D341Med (cell line): ENCODE results near the gene KPNA4.
"Not testable (repeated sequence)": the region's sequence is repeated elsewhere in the genome, so short reads cannot be mapped to it uniquely, and the experiment has no call there.

Experiments used
- DNase-seq: peaks from one replicate; pipeline ENCODE4 v3.0.0; 2012; ENCODE audit warnings: low spot score

KPNA4 gene

GRCh38 chr3:160569894-160570652, 4.7 kb upstream of the KPNA4 start:
- no peak for DNase-seq

DNA sequence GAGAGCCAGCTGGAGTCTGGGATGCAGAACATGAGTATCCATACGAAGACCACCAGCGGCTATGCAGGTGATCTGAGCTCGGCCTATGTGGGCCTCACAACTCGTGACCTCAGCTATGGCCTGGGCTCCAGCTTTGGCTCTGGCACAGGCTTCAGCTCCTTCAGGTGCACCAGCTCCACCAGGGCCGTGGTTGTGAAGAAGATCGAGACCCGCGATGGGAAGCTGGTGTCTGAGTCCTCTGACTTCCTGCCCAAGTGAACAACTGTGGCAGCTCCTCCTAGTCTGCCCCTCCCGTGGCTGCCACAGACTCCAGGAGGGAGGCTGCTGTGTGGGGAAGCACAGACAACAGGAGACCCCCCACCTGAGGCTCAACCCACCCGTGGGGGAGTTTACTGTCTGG, 3.6 kb upstream of the KPNA4 start:
- DNase-seq, result no peak

DNA sequence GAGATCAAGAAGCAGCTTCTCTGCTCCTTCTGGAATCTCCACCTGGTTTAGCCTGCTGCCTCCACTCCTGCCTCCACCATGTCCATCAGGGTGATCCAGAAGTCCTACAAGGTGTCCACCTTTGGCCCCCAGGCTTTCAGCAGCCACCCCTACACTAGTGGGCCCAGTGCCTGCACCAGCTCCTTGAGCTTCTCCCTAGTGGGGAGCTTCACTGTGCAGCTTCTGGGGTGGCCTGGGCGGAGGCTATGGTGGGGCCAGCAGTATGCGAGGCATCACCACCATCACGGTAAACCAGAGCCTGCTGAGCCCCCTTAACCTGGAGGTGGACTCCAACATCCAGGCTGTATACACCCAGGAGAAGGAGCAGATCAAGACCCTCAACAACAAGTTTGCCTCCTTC, 2.4 kb upstream of the KPNA4 start:
- no peak for DNase-seq

DNA sequence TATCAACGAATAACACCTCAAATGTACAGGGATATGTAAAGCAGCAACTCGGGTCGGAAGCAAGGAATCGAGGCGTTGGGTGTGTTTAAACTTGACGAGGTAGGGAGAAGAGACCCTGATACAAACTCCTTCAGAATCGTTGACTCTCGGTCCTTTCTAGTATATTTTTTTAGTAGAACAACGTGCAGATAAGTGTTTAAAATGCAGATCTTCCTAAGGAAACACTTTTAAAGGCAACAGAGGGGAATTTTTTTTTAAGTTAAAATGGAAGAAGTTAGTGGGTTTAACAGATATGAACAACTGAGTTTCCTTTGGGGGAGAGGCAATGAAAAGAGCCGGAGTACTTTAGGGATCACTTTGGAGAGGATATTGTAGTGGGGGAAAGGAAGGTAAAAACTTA, 1.1 kb upstream of the KPNA4 start:
- DNase-seq, result no peak

GRCh38 chr3:160564949-160565441, 376 bp downstream of the KPNA4 start:
- DNase-seq, result peak; percentile 83

GRCh38 chr3:160564258-160564911, 986 bp downstream of the KPNA4 start:
- DNase-seq, result peak; percentile 31

- DNase-seq, result no peak
Observed at GRCh38 chr3:160562952-160563351, 2.4 kb downstream of the KPNA4 start.

GRCh38 chr3:160557571-160557970, 7.8 kb downstream of the KPNA4 start:
- no peak for DNase-seq

DNA sequence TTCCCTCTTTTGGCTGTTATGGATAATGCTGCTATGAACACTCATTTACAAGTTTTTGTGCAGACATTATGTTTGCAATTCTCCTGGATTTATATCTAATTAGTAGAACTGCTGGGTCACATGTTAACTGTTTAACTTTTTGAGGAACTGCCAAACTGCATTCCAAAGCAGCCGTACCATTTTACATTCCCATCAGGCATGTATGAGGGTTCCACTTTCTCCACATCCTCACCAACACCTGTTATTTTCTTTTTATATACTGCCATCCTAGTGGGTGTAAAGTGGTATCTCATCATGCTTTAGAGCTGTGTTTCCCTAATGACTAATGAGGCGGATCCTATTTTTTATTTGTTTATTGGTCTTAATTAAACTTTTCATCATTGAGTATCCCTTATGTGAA, 9.2 kb downstream of the KPNA4 start:
- no peak for DNase-seq

DNA sequence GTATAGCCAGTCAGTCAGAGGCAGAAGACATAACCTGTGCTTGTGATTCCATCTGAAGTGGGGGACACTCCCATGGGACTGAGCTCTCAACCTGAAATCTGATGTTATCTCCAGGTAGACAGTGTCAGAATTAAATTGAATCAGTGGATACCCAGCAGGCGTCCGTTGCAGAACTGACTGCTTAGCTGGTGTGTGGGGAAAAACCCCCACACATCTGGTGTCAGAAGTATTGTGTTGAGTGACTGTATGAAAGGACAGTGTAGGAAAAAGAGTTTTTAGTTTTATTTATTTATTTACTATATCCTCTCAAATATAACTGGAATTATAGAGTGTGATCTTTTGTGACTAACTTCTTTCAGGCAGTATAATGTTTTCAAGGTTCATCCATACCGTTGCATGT, 10.4 kb downstream of the KPNA4 start:
- no peak for DNase-seq

DNA sequence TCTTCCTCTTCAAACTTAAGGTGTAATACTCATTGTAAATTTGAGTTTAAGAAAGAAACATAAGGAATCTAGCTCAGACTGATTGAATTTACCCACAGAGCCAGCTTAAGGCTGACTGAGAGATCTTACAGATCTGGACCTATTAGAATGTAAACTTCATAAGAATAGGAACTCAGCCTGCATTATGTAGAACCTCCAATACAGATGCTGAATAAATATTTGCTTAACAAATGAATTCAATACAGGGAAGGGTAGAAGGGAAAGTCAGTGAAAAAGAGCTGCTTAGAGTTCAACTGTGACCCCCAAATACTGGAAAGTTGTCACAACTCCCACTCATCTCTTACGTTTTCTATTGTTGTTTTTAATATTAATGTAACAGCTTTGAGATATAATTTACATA, 11.5 kb downstream of the KPNA4 start:
- DNase-seq, result no peak

DNA sequence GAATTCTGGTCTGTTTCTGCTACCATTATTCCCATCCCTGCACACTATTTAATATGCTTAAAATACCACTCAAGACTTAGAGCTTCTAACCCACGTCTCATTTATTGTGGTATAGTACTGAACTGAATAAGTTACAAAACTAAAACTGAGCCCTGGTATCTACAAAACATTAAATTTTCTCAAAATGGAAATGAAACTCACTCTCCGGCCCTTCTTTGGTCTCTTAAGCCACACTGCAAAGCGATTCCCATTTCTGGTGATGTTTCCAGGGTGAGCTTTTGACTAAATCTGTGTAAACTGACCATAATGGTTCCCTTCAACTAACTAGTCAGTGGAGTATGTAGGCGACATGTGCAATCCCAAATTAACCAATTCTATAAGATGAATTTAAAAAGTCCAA, 18.6 kb downstream of the KPNA4 start:
- DNase-seq, result no peak

GRCh38 chr3:160545504-160545871, 19.9 kb downstream of the KPNA4 start:
- no peak for DNase-seq

DNA sequence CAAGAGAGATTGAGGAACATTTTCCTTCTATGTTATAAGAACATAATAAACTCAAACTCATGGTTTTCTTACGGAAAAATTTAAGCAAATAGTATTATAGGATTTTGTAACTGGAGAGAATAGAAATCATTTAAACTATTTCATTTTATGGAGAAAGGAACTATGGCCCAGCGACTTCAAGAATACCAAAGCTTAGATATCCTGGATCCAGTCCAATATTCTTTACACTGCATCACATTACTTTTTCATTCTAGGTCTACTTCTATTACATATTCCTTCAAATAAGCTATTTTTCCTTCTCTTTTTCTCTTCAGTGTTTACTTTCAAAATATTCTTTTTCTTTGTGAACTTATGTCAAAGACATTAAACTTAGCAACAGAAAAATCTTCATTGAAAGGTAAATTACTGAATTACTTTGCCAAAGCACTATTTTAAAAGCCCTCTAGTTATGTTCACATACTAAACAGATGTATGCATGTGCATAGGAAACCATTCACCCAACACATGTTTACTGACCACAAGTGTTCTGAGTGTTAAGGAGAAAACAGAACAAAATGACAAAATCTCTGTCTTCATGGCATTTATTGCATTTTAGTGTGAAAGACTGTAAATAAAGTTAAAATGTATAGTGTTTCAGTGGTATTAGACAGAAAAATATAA, 20.4 kb downstream of the KPNA4 start:
- no peak for DNase-seq

DNA sequence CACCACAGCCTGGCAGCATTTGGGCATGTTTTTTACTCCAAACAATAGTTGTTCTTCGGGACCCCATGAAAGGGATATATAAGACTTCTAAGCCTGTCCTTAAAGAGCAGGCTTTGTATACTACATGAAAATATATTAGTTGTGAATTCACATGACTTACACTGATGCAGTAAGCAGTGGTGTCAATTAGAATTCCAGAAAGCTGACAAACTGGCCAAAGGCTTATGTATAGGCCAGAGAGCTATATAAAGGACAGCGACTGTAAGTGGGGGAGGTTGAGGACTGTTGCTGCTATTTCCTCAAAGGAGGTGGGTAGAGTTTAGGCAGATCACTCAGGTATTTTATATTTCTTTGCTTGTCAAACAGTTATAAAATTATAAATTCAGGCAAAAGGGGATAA, 24.8 kb downstream of the KPNA4 start:
- DNase-seq, result no peak

- DNase-seq, result no peak
Observed at GRCh38 chr3:160538895-160539294, 26.5 kb downstream of the KPNA4 start.

DNA sequence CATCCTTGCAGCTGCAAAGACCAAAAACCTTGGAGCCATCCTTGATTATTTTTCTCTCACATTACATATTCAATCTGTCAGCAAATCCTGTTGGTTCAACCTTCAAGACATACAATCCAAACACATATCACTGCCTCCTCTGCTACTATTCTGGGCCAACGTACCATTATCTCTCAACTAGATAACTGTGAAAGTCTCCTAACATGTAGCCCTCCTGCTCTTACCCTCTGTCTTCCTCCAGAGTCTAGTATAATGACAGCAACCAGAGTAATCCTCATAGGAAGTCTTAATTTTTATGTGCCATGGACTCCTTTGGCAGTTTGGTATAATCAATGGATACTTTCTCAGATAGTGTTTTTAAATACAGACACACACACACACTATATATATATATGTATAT, 27.6 kb downstream of the KPNA4 start:
- DNase-seq, result no peak

- no peak for DNase-seq
Observed at GRCh38 chr3:160532371-160532770, 33.0 kb downstream of the KPNA4 start.

DNA sequence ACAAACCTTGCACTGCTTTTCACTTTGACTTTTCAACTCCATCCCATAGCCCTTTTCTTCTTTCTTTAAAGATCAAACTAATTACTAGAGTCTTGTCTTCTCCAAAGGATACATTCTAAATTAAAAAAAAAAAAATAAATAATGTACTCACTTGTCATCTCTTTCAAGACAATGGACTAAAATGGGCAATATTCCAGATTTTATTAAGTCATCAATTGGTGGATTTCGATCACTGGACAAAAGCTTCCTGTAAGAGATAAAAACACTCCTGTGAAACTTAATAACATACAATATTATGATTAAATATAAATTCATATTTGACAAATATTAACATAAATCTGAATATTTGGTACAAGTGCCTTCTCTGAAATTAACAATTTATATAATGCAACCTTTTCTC, 34.1 kb downstream of the KPNA4 start:
- DNase-seq, result no peak

DNA sequence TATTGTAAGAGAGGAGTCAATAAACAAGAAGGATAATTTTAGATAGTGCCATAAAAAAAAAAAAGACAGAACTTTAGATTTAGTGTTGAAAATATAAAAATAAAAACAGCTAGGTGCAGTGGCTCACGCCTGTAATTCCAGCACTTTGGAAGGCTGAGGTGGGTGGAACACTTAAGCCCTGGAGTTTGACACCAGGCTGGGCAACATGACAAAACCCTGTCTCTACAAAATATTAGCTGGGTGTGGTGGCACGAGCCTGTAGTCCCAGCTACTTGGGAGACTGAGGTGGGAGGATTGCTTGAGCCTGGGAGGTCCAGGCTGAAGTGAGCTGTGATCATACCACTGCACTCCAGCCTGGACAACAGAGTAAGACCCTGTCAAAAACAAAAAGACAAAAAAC, 49.0 kb downstream of the KPNA4 start:
- DNase-seq, result not testable (repeated sequence)

- no peak for DNase-seq
Observed at GRCh38 chr3:160501325-160501724, 64.0 kb downstream of the KPNA4 start.

- no peak for DNase-seq
Observed at GRCh38 chr3:160498202-160498601, 67.2 kb downstream of the KPNA4 start.

DNA sequence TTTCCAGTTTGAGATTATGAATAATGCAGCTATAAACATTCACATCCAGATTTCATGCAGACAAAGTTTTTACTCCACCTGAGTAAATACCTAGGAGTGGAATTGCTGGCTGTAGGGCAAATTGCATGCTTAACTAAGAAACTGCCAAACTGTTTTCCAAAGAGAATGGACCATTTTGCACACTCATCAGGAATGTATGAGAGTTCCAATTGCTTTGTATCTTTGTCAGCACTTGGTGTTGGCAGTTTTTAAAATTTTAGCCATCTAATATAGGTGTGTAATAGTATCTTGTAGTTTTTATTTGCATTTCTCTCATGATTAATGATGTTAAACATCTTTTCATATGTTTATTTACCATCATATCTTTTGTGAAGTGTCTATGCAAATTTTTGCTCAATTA, 75.2 kb downstream of the KPNA4 start:
- no peak for DNase-seq
